ENCODE data around the gene USP47.

USP47 gene

DNA sequence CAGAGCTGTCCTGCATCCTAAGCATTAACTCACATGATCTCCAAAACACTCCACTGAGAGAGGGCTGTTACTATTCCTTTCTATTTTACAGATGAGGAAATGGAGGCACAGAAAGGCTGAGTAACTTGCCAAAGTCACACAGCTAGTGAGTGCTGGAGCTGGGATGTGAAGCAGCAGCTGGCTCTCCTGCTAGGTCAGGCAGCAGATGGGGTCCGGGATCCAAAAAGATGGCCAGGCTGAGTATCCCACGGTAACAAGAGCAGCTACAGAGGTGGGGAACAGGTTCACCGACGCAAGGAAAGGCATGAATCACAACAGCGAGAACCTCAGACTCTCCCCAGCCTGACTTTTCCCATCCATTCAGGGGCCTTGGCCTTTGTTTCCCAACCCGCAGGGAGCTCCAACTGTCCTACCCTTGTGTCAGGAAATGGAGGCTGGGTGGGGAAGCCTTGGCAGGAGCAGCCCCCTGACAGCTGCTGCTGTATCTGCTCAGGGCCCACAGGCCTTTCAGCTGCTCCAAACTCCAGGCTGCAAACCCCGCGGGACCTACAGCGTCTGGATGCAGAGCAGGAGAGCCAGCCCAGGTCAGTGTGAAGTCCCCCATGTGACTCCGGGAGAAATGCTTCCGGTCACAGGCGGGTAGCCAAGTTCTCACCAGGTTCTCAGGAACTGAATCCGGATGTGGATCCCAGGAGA lies 137.2 kb downstream of the USP47 start:
- in situ Hi-C loops (cut with MboI; ENCODE audit: low sequenced_read_pairs, unreplicated experiment), result no loop called here
- no peak for DNase-seq (ENCODE audit: low spot score)
- TF ChIP-seq CTCF (IDR thresholded peaks at IDR 0.05; ENCODE audit: borderline replicate concordance, control extremely low read depth, extremely low read depth, insufficient read depth, missing control alignments), result no peak

DNA sequence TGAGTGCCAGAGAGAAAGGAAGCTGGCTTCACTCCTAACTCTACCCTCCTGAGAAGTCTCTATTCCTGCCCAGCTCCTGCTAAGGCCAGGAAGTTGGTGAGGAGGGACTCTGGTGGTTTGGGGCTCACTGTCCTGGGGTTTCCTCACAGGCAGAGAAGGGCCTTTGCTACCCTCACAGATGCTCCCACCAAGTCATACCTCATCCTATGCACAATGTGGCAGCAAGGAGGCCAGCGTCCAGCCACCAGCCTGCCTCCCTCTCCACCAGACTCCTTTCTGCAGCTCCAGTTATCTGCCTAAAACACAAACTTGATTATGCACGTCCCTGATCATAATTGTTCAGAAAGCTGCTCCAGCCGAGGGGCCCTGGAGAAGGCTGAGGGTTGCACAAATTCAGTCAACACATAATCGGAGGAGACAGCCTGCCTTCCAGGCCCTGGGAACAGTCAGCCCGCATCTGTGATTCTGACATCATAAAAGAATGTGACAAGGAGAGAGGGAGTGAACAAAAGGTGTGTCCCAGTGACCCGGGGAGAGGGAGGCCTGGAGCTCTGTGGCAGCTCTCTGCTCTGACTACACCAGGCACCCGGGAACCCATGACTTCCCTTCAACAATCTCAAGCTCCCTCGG lies 137.8 kb downstream of the USP47 start:
- TF ChIP-seq CTCF (IDR thresholded peaks at IDR 0.05; ENCODE audit: borderline replicate concordance, control extremely low read depth, extremely low read depth, insufficient read depth, missing control alignments), result no peak
- in situ Hi-C loops (cut with MboI; ENCODE audit: low sequenced_read_pairs, unreplicated experiment), result no loop called here
- DNase-seq (ENCODE audit: low spot score), result no peak

- no peak for DNase-seq (ENCODE audit: low spot score)
- TF ChIP-seq CTCF (IDR thresholded peaks at IDR 0.05; ENCODE audit: borderline replicate concordance, control extremely low read depth, extremely low read depth, insufficient read depth, missing control alignments), result no peak
- in situ Hi-C loops (cut with MboI; ENCODE audit: low sequenced_read_pairs, unreplicated experiment), result no loop called here
Measured at GRCh38 chr11:11980200-11980599, 138.4 kb downstream of the USP47 start.

GRCh38 chr11:11980841-11981308 lies 139.1 kb downstream of the USP47 start:
- in situ Hi-C loops (cut with MboI; ENCODE audit: low sequenced_read_pairs, unreplicated experiment), result no loop called here
- no peak for DNase-seq (ENCODE audit: low spot score)
- no peak for TF ChIP-seq CTCF (IDR thresholded peaks at IDR 0.05; ENCODE audit: borderline replicate concordance, control extremely low read depth, extremely low read depth, insufficient read depth, missing control alignments)

DNA sequence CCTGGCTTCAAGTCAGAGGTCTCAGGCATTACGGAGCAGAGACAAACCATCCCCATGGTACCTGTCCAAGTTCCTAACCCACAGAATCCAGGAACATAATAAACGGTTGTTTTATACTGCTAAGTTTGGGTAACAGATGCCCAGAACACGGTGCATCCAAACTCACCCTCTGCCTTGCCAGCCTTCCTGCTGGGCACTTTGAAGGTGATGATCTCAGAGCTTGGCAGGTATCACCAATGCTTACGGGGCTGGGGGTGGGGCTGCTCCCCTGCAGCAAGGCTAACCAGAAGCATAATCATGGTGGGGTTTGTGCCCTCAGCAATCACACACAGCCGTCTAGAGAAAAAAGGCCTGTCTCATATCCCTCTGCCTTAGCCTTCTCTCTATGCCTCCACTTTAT lies 139.6 kb downstream of the USP47 start:
- no peak for DNase-seq (ENCODE audit: low spot score)
- in situ Hi-C loops (cut with MboI; ENCODE audit: low sequenced_read_pairs, unreplicated experiment), result no loop called here
- TF ChIP-seq CTCF (IDR thresholded peaks at IDR 0.05; ENCODE audit: borderline replicate concordance, control extremely low read depth, extremely low read depth, insufficient read depth, missing control alignments), result no peak

GRCh38 chr11:11981840-11982239 lies 140.1 kb downstream of the USP47 start:
- no peak for DNase-seq (ENCODE audit: low spot score)
- in situ Hi-C loops (cut with MboI; ENCODE audit: low sequenced_read_pairs, unreplicated experiment), result no loop called here
- TF ChIP-seq CTCF (IDR thresholded peaks at IDR 0.05; ENCODE audit: borderline replicate concordance, control extremely low read depth, extremely low read depth, insufficient read depth, missing control alignments), result no peak

All from GM13976 (cell line).